ENCODE results near the gene CTIF.
A peak's percentile ranks its signal among the peaks of the same experiment; 100 is the strongest.

Gene CTIF

GRCh38 chr18:48699761-48700160, 160.9 kb downstream of the CTIF start:
- no peak for ATAC-seq
- H3K4me1 Mint-ChIP-seq: peaks cover 39% of the 10 kb centered on the region

GRCh38 chr18:48700446-48700845, 161.6 kb downstream of the CTIF start:
- Mint-ChIP-seq H3K36me3 (peaks cover 7% of the 10 kb centered on the region), H3K27ac (peak overlapping the region; percentile 58), H3K4me1 (peaks cover 39% of the 10 kb centered on the region), H3K4me3 (no peak overlapping the region), H3K9me3 (no peaks in the 10 kb centered on the region)
- DNase-seq (ENCODE audit: low spot score in 2 of 2): no peak
- no peak for ATAC-seq

More at GRCh38 chr18:48699761-48700160, 160.9 kb downstream of the CTIF start:
- Mint-ChIP-seq H3K4me3 (no peak overlapping the region), H3K36me3 (peaks cover 7% of the 10 kb centered on the region), H3K9me3 (no peaks in the 10 kb centered on the region), H3K27ac (peak overlapping the region; percentile 58)
- no peak for DNase-seq (ENCODE audit: low spot score in 2 of 2)

DNA sequence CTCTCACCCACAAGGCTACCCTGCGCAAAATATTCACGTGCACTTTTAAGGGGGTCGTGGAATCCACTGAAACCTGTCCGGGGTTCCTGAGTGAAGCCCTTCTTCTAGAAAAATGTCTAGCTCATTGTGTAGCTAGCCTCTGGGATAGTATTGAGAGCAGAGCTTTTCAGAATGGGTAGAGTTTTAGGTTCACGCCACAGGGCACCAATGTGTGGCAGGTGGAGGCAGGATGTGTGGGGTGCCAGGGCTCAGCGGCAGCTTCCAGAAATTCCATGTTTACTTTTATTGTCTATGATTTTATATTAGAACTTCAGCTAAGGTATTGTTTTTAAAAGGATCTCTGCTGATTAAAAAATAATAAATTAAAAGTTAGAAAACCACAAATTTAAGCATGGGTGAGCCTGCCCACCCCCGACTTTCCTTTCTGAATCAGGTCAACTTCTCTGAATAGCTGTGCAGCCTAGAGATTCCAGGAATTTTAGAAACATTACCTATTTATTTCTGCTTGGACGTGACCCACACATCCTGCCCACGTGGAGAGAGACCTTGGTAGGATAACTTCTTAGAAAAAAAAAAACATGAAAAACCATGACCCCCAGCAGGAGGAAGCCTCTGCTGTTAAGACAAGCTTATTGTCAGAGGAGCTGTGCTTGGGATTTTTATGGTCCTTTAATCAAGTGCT, 163.7 kb downstream of the CTIF start:
- no peak for DNase-seq (ENCODE audit: low spot score in 2 of 2)
- peak overlapping the region; percentile 45 for H3K4me3 Mint-ChIP-seq

DNA sequence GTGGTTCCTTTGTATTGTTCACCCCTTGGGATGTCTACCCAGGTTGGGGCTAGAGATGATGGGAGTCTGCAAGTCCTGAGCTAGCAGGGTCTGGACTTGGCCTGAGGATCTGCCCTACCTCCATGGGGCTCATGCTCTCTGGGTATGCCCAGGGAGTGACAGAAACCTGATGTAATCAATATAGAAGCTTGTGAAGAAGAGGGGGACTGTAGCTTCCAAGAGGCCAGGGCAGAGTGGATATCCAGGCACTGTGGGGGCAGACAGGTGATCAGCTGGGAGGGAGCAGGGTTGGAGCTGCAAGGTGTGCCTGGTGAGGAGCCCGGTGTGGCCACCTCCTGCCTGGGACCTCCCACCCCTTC, 164.2 kb downstream of the CTIF start:
- Mint-ChIP-seq H3K27ac (peak overlapping the region; percentile 90), H3K4me3 (peak overlapping the region; percentile 45), H3K36me3 (peaks cover 7% of the 10 kb centered on the region), H3K9me3 (no peaks in the 10 kb centered on the region), H3K4me1 (peaks cover 45% of the 10 kb centered on the region)
- no peak for DNase-seq (ENCODE audit: low spot score in 2 of 2)
- peak; percentile 17 for ATAC-seq

More for the DNA sequence above, 163.7 kb downstream of the CTIF start:
- ATAC-seq: peak; percentile 29
- no peaks in the 10 kb centered on the region for H3K9me3 Mint-ChIP-seq
- peak overlapping the region; percentile 90 for H3K27ac Mint-ChIP-seq
- H3K36me3 Mint-ChIP-seq: peaks cover 7% of the 10 kb centered on the region
- H3K4me1 Mint-ChIP-seq: peaks cover 45% of the 10 kb centered on the region

GRCh38 chr18:48703418-48703817, 164.6 kb downstream of the CTIF start:
- Mint-ChIP-seq H3K9me3 (no peaks in the 10 kb centered on the region), H3K4me1 (peaks cover 43% of the 10 kb centered on the region), H3K4me3 (peak overlapping the region; percentile 45), H3K27ac (peak overlapping the region; percentile 90), H3K36me3 (peaks cover 7% of the 10 kb centered on the region)
- ATAC-seq (no peak), DNase-seq (ENCODE audit: low spot score in 2 of 2) (no peak)

- ATAC-seq: no peak
- H3K4me3 Mint-ChIP-seq: no peak overlapping the region
- H3K27ac Mint-ChIP-seq: peak overlapping the region; percentile 10
These were observed 166.2 kb downstream of the CTIF start for GRCh38 chr18:48705043-48705442.

GRCh38 chr18:48705531-48705930, 166.7 kb downstream of the CTIF start:
- H3K4me3 Mint-ChIP-seq: no peak overlapping the region
- ATAC-seq (no peak), DNase-seq (ENCODE audit: low spot score in 2 of 2) (no peak)
- H3K36me3 Mint-ChIP-seq: peaks cover 7% of the 10 kb centered on the region
- H3K4me1 Mint-ChIP-seq: peaks cover 29% of the 10 kb centered on the region
- no peaks in the 10 kb centered on the region for H3K9me3 Mint-ChIP-seq
- peak overlapping the region; percentile 10 for H3K27ac Mint-ChIP-seq

More at GRCh38 chr18:48705043-48705442, 166.2 kb downstream of the CTIF start:
- Mint-ChIP-seq H3K9me3 (no peaks in the 10 kb centered on the region), H3K4me1 (peaks cover 34% of the 10 kb centered on the region), H3K36me3 (peaks cover 7% of the 10 kb centered on the region)
- DNase-seq (ENCODE audit: low spot score in 2 of 2): no peak

- H3K9me3 Mint-ChIP-seq: no peaks in the 10 kb centered on the region
- DNase-seq (ENCODE audit: low spot score in 2 of 2) (no peak), ATAC-seq (no peak)
- H3K4me1 Mint-ChIP-seq: peaks cover 30% of the 10 kb centered on the region
- H3K4me3 Mint-ChIP-seq: no peak overlapping the region
- H3K27ac Mint-ChIP-seq: peak overlapping the region; percentile 86
- H3K36me3 Mint-ChIP-seq: peaks cover 7% of the 10 kb centered on the region
These were observed 167.9 kb downstream of the CTIF start for GRCh38 chr18:48706731-48707130.

DNA sequence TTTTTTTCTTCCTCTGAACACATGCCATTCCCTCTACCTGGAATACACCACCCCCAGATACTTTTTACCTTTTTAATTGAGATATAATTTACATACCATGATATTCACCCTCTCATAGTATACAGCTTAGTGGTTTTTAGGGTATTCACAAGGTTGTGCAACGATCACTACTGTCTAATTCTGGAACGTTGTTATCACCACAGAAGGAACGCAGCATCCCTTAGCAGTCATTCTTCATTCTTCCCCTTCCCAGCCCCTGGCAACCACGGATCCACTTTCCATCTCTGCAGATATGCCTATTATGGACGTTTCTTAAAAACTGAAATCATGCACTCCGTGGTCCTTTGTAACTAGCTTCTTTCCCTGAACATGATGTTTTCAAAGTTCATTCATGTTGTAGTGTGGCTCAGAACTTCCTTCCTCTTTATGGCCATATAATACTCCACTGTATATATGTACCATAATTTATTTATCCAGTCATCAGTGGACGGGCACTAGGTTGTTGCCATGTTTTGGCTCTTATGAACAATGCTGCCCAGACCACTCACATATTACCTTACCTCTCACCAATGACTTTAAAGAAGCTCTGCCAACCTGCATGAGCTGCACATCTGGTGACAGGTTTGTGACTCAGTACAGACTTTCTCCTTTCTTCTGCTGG, 168.9 kb downstream of the CTIF start:
- no peak for ATAC-seq
- no peaks in the 10 kb centered on the region for H3K9me3 Mint-ChIP-seq
- H3K4me1 Mint-ChIP-seq: peaks cover 20% of the 10 kb centered on the region
- H3K36me3 Mint-ChIP-seq: peaks cover 4% of the 10 kb centered on the region
- H3K27ac Mint-ChIP-seq: peak overlapping the region; percentile 86
- no peak overlapping the region for H3K4me3 Mint-ChIP-seq
- no peak for DNase-seq (ENCODE audit: low spot score in 2 of 2)

DNA sequence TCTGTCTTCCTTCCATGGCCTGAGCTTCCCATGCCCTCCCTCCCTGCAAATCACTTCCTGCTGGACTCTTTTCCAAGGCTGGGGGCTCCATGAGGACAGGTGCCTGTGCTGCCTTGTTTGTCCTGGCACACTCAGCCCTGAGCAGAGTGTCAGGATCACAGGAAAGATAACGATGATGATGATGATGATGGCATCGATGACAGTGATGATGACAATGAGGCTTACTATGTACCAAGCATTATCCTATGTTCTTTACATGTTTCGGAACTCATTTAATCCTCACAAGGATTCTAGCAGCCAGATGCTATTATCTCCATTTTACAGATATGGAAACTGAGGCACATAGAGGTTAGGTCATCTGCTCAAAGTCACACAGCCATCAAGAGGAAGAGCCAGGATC, 170.0 kb downstream of the CTIF start:
- Mint-ChIP-seq H3K9me3 (no peaks in the 10 kb centered on the region), H3K4me3 (no peak overlapping the region)

DNA sequence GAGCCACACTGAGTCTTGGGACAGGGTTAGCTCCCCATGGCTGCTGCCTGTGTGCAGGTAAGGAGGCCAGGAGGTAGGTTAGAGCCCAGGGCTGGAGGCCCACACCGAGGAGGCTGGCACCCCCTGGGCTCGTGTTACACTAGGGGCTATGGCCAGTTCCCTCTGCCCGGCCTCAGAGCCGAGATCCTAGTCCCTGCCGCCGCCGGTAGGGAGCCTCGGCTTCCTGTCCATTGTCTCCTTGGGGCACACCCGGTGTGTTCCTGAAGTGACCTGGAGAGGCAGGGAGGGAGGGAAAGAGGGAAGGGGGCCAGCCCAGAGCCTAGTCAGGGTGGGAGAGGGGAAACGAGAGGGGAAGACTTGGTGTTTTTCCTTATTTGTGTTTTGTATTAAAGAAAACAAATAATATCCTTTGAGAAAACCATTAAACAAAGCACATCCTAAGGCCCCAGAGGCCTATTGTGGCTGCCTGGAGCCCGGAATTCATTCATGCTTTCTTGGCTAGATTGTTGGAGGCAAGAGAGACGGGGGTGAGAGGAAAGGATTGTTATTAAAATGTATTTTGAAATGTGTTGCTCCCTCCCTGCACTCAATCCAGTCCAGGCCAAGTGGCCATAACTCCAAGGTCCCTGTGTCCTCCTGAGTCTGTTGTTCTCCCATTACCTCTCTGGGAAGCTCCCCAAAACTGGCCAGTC, 170.7 kb downstream of the CTIF start:
- no peak overlapping the region for H3K27ac Mint-ChIP-seq
- H3K4me1 Mint-ChIP-seq: peaks cover 11% of the 10 kb centered on the region
- no peaks in the 10 kb centered on the region for H3K36me3 Mint-ChIP-seq
- no peak overlapping the region for H3K4me3 Mint-ChIP-seq
- ATAC-seq: no peak
- DNase-seq (ENCODE audit: low spot score in 2 of 2): no peak
- no peaks in the 10 kb centered on the region for H3K9me3 Mint-ChIP-seq

More for the DNA sequence above, 170.0 kb downstream of the CTIF start:
- Mint-ChIP-seq H3K27ac (no peak overlapping the region), H3K4me1 (peaks cover 11% of the 10 kb centered on the region), H3K36me3 (no peaks in the 10 kb centered on the region)
- no peak for DNase-seq (ENCODE audit: low spot score in 2 of 2)
- ATAC-seq: no peak

DNA sequence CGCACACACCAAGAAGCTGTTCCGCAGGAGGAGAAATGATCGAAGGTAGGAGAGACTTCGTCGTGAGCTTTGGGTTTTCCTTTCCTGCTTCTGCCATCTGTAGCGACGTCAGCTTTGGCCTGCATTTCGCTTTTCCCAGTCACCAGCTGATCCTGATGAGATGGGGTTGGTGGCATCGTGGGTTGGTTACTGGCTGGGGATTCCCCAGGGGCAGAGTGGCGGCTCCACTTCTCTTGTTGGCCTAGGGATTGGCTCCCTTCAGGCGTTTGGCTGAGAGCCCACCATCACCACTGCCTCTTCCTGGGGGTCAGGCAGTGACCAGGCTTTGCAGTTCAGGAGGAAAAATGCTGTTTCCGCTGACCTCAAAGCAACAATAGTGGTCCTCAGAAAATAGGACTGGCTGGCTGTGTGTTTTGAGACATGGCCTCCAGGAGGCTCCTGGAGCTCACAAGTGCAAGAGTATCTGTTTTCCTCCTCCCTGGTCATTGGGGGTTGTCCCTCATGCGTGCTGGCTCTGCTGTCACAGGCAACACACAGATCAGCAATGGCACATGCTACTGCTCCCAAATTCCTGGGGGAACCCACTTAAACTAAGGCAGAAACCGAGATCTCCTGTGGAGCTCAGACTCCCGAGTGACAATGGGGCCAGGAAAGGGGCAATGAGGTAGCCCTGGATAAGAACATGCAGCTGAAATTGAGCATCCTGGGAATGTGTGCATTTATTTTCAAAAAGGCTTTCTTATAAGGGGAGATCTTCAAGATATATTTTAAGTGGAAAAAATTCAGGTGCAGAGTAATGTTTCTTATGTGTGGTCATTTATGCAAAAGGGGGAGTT, 173.0 kb downstream of the CTIF start:
- peak overlapping the region; percentile 30 for H3K27ac Mint-ChIP-seq
- no peaks in the 10 kb centered on the region for H3K36me3 Mint-ChIP-seq
- DNase-seq (ENCODE audit: low spot score in 2 of 2) (no peak), ATAC-seq (peak; percentile 66)
- peaks cover 13% of the 10 kb centered on the region for H3K4me1 Mint-ChIP-seq
- no peaks in the 10 kb centered on the region for H3K9me3 Mint-ChIP-seq
- H3K4me3 Mint-ChIP-seq: no peak overlapping the region

DNA sequence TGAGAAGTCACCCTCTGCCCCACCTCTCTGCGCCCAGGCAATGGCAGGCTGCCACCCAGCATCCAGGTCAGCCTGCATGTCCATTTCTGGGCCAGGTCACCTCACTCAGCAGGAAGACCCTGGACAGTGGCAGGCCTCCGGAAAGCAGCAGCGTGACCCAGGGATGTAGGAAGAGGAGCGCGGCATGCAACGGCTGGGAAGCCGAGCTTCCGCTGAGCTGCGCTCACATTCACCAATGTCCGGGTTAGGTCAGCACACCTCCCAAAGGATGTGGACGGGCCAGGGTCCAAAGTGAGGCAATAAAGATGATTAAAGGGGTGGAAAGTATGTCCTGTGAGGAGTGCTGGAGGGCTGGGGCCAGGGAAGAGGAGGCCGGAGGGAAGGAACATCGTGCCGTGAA, 174.5 kb downstream of the CTIF start:
- no peak overlapping the region for H3K4me3 Mint-ChIP-seq
- DNase-seq (ENCODE audit: low spot score in 2 of 2) (no peak), ATAC-seq (no peak)
- peaks cover 12% of the 10 kb centered on the region for H3K4me1 Mint-ChIP-seq
- no peak overlapping the region for H3K27ac Mint-ChIP-seq
- H3K36me3 Mint-ChIP-seq: no peaks in the 10 kb centered on the region
- no peaks in the 10 kb centered on the region for H3K9me3 Mint-ChIP-seq

GRCh38 chr18:48714873-48715272, 176.0 kb downstream of the CTIF start:
- H3K4me3 Mint-ChIP-seq: no peak overlapping the region
- peaks cover 12% of the 10 kb centered on the region for H3K4me1 Mint-ChIP-seq
- no peaks in the 10 kb centered on the region for H3K9me3 Mint-ChIP-seq
- DNase-seq (ENCODE audit: low spot score in 2 of 2) (no peak), ATAC-seq (no peak)
- H3K27ac Mint-ChIP-seq: no peak overlapping the region
- no peaks in the 10 kb centered on the region for H3K36me3 Mint-ChIP-seq
